C4-2B (cell line): ENCODE measurements around the gene ONECUT2.

Source experiments
- CTCF ChIP-seq: fragments of 450-650 bp; conservative IDR thresholded peaks from 2 replicates; pipeline ENCODE4 v1.5.1; 2017; ENCODE audit warnings: mild to moderate bottlenecking
- ZFX ChIP-seq: fragments of 450-650 bp; IDR thresholded peaks from 2 replicates; pipeline ENCODE4 v1.6.1; 2017

DNA sequence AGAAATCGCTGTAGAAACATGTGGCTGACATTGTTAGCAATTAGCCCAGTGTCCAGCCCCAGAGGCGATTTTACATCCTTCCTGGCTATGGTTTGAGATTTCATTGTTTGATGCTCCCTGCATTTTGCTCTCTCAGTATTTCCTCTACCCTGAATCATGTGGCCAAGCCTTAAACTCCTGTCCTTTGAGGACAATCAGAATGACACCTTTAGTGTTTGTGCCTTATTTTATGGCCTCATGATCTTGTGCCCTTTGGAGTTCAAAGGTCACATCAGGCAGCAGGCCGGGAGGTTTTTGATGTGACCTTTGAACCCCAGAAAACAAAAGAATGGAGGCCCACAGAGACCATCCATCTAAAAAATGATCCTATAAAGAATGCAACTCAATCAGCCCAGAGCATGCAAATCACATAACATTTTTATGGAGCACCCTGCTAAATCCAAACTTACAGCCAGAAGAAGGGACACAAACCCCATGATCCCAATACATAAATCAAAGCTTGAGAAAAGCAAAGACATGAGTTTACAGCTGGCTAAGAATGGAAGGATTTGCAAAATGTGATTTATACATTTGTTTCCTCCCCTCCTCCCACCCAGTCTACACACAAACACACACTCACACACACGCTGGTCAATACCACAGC is 98.8 kb downstream of the ONECUT2 start:
- TF ChIP-seq CTCF = no peak
- no peak for TF ChIP-seq ZFX
